Activated naive CD8-positive, alpha-beta T cell treated with anti-CD3 and anti-CD28 coated beads for 36 hours (primary cell): ENCODE measurements around the gene APPBP2. TPM values are rescaled to one million over a fixed set of nuclear protein-coding genes. Genes with fewer than 3 reads are reported as not detected.
"Not testable (repeated sequence)": the region's sequence is repeated elsewhere in the genome, so short reads cannot be mapped to it uniquely, and the experiment has no call there.

Experiments used
- DNase-seq: peaks from one replicate; pipeline ENCODE4 v3.0.0; 2021
- H3K27ac Mint-ChIP-seq: one replicate; pipeline ENCODE4 v1.8.0; 2022; ENCODE audit warnings: mild to moderate bottlenecking, moderate library complexity, mixed read lengths
- H3K27me3 Mint-ChIP-seq: one replicate; pipeline ENCODE4 v1.8.0; 2022; ENCODE audit warnings: mild to moderate bottlenecking, mixed read lengths
- H3K36me3 Mint-ChIP-seq: one replicate; pipeline ENCODE4 v1.8.0; 2021; ENCODE audit warnings: mild to moderate bottlenecking, mixed read lengths
- H3K4me1 Mint-ChIP-seq: one replicate; pipeline ENCODE4 v1.8.0; 2021; ENCODE audit warnings: mixed read lengths
- H3K4me3 Mint-ChIP-seq: one replicate; pipeline ENCODE4 v1.8.0; 2022; ENCODE audit warnings: mild to moderate bottlenecking, moderate library complexity, mixed read lengths
- H3K9me3 Mint-ChIP-seq: one replicate; pipeline ENCODE4 v1.8.0; 2022; ENCODE audit warnings: mixed read lengths
- total RNA-seq, 2 experiments: library from RNA; stranded (reverse); gene quantifications; one replicate each; pipeline ENCODE4 v1.2.3, GENCODE V29; 2021

Gene APPBP2
- total RNA-seq, 2 experiments from 2014 or later: 21.8 to 23.5 TPM

DNA sequence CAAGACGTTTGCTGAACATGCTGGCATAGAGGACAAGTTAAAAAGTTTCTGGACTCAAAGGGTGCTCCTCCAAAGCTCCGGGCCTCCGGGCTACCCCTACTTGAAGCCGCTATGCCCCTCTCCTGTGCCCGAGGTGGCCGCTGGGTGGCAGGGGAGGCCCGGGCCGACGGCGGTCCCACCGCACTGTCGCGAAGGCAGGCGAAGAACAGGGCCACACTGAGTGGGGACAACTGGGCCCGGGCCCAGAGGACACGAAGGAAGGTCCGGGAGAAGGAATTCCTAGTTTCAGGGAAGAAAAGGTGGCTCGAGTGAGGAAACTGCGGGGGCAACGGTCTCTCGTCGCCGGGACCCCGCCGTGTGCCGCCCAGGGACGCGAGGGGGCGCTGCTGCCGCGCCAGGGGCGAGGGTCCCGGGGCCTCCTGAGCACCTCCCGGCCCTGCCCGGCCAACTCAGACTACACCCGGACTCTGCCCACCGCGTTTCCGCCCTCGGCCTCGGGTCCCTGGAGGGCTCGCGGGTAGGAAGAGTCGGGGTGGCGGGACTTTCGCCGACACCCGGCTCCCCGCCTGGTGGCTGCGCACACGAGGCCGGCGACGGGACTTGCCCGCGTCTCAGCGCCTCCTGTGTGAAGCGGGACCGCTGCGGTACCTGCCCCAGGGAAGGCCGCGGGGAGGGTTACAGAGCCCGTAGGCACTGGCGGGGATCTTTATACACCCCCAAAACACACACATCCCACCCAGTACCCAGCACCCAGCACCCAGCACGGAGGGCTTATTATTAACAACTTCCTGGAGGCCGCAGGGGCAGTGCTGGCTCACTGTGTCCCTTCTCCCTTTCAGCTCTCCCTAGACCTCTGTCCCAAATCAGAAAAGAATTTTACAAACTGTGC is 104.5 kb downstream of the APPBP2 start:
- Mint-ChIP-seq H3K27ac (peak overlapping the region; percentile 68), H3K4me1 (peaks cover 6% of the 10 kb centered on the region), H3K36me3 (no peaks in the 10 kb centered on the region), H3K27me3 (no peaks in the 10 kb centered on the region), H3K4me3 (peak overlapping the region; percentile 75), H3K9me3 (no peaks in the 10 kb centered on the region)
- DNase-seq: peak; percentile 79

GRCh38 chr17:60419875-60420274 is 106.2 kb downstream of the APPBP2 start:
- DNase-seq, H3K9me3 Mint-ChIP-seq, H3K27me3 Mint-ChIP-seq, H3K27ac Mint-ChIP-seq, H3K4me1 Mint-ChIP-seq, H3K36me3 Mint-ChIP-seq, H3K4me3 Mint-ChIP-seq: not testable (repeated sequence)

DNA sequence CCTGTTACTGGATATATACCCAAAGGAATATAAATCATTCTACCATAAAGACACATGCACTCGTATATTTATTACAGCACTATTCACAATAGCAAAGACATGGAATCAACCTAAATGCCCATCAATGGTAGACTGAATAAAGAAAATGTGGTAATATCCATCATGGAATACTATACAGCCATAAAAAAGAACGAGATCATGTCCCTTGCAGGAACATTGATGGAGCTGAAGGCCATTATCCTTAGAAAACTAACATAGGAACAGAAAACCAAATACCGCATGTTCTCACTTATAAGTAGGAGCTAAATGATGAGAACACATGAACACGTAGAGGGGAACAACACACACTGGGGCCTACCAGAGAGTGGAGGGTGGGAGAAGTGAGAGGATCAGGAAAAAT is 107.0 kb downstream of the APPBP2 start:
- H3K9me3 Mint-ChIP-seq: not testable (repeated sequence)

GRCh38 chr17:60416368-60416925 is 109.6 kb downstream of the APPBP2 start:
- H3K27ac Mint-ChIP-seq: no peak overlapping the region
- no peaks in the 10 kb centered on the region for H3K36me3 Mint-ChIP-seq
- no peak overlapping the region for H3K4me3 Mint-ChIP-seq
- H3K27me3 Mint-ChIP-seq: no peaks in the 10 kb centered on the region
- no peaks in the 10 kb centered on the region for H3K9me3 Mint-ChIP-seq
- DNase-seq: no peak
- H3K4me1 Mint-ChIP-seq: peaks cover 4% of the 10 kb centered on the region

More for the DNA sequence above, 107.0 kb downstream of the APPBP2 start:
- DNase-seq, H3K27me3 Mint-ChIP-seq, H3K36me3 Mint-ChIP-seq, H3K4me1 Mint-ChIP-seq, H3K4me3 Mint-ChIP-seq, H3K27ac Mint-ChIP-seq: not testable (repeated sequence)

GRCh38 chr17:60415146-60415545 is 110.9 kb downstream of the APPBP2 start:
- no peak overlapping the region for H3K27ac Mint-ChIP-seq
- DNase-seq: no peak
- H3K27me3 Mint-ChIP-seq: no peaks in the 10 kb centered on the region
- no peaks in the 10 kb centered on the region for H3K9me3 Mint-ChIP-seq
- H3K36me3 Mint-ChIP-seq: no peaks in the 10 kb centered on the region
- H3K4me3 Mint-ChIP-seq: no peak overlapping the region
- no peaks in the 10 kb centered on the region for H3K4me1 Mint-ChIP-seq

GRCh38 chr17:60412701-60413100 is 113.3 kb downstream of the APPBP2 start:
- no peak overlapping the region for H3K27ac Mint-ChIP-seq
- H3K9me3 Mint-ChIP-seq: no peaks in the 10 kb centered on the region
- H3K4me1 Mint-ChIP-seq: no peaks in the 10 kb centered on the region
- no peak for DNase-seq
- no peaks in the 10 kb centered on the region for H3K36me3 Mint-ChIP-seq
- H3K4me3 Mint-ChIP-seq: no peak overlapping the region
- H3K27me3 Mint-ChIP-seq: no peaks in the 10 kb centered on the region

GRCh38 chr17:60410001-60410400 is 116.0 kb downstream of the APPBP2 start:
- Mint-ChIP-seq H3K36me3 (no peaks in the 10 kb centered on the region), H3K27me3 (no peaks in the 10 kb centered on the region), H3K9me3 (no peaks in the 10 kb centered on the region), H3K4me1 (no peaks in the 10 kb centered on the region), H3K4me3 (no peak overlapping the region), H3K27ac (no peak overlapping the region)
- DNase-seq: no peak

GRCh38 chr17:60406887-60407286 is 119.2 kb downstream of the APPBP2 start:
- no peak for DNase-seq
- Mint-ChIP-seq H3K36me3 (no peaks in the 10 kb centered on the region), H3K4me3 (no peak overlapping the region), H3K27ac (no peak overlapping the region), H3K27me3 (no peaks in the 10 kb centered on the region), H3K4me1 (no peaks in the 10 kb centered on the region), H3K9me3 (no peaks in the 10 kb centered on the region)

DNA sequence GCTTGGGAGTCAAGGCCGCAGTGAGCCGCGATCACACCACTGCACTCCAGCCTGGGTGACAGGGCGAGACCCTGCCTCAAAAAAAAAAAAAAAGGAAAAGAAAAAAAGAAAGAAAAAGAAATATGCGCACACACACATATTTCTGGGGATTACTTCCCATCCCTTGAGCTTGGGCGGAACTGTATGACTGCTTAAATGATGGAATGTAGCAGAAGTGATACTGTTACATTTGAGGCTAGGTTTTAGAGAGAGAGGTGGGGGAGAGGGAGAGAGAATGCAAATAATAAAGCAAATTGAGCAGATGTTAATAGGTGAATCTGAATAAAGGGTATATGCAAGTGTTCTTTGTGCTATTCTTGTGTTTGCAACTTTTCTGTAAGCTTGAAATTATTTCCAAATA is 122.1 kb downstream of the APPBP2 start:
- Mint-ChIP-seq H3K27ac (no peak overlapping the region), H3K9me3 (no peaks in the 10 kb centered on the region), H3K4me1 (no peaks in the 10 kb centered on the region), H3K4me3 (no peak overlapping the region), H3K27me3 (no peaks in the 10 kb centered on the region), H3K36me3 (no peaks in the 10 kb centered on the region)
- DNase-seq: no peak

DNA sequence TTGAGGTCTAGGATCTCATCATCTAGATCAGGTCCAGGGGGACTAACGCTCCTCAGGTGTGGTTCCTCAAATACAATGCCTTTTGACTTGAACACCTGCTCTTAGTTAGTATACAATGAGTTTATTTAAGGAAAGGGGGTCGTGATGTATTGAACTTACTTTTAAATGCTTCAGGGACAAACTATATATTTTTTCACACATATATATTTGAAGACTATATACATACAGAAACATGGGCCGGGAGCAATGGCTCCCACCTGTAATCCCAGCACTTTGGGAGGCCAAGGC is 122.6 kb downstream of the APPBP2 start:
- no peak overlapping the region for H3K4me3 Mint-ChIP-seq
- no peak overlapping the region for H3K27ac Mint-ChIP-seq
- no peaks in the 10 kb centered on the region for H3K27me3 Mint-ChIP-seq
- H3K9me3 Mint-ChIP-seq: no peaks in the 10 kb centered on the region
- DNase-seq: no peak
- H3K4me1 Mint-ChIP-seq: peaks cover 2% of the 10 kb centered on the region
- no peaks in the 10 kb centered on the region for H3K36me3 Mint-ChIP-seq

GRCh38 chr17:60401819-60402218 is 124.2 kb downstream of the APPBP2 start:
- H3K4me1 Mint-ChIP-seq: peaks cover 7% of the 10 kb centered on the region
- no peak overlapping the region for H3K27ac Mint-ChIP-seq
- no peaks in the 10 kb centered on the region for H3K27me3 Mint-ChIP-seq

GRCh38 chr17:60398227-60398959 is 127.6 kb downstream of the APPBP2 start:
- H3K27me3 Mint-ChIP-seq: no peaks in the 10 kb centered on the region
- H3K4me3 Mint-ChIP-seq: peak overlapping the region; percentile 2
- H3K27ac Mint-ChIP-seq: peak overlapping the region; percentile 12
- H3K9me3 Mint-ChIP-seq: no peaks in the 10 kb centered on the region
- no peak for DNase-seq
- peaks cover under 1% of the 10 kb centered on the region for H3K36me3 Mint-ChIP-seq
- H3K4me1 Mint-ChIP-seq: peaks cover 24% of the 10 kb centered on the region

More at GRCh38 chr17:60401819-60402218, 124.2 kb downstream of the APPBP2 start:
- H3K9me3 Mint-ChIP-seq: no peaks in the 10 kb centered on the region
- H3K4me3 Mint-ChIP-seq: no peak overlapping the region
- DNase-seq: no peak
- no peaks in the 10 kb centered on the region for H3K36me3 Mint-ChIP-seq

GRCh38 chr17:60396412-60396811 is 129.6 kb downstream of the APPBP2 start:
- peaks cover 2% of the 10 kb centered on the region for H3K36me3 Mint-ChIP-seq
- DNase-seq: no peak
- H3K27me3 Mint-ChIP-seq: no peaks in the 10 kb centered on the region
- no peak overlapping the region for H3K4me3 Mint-ChIP-seq
- H3K4me1 Mint-ChIP-seq: peaks cover 28% of the 10 kb centered on the region
- H3K9me3 Mint-ChIP-seq: no peaks in the 10 kb centered on the region
- no peak overlapping the region for H3K27ac Mint-ChIP-seq

DNA sequence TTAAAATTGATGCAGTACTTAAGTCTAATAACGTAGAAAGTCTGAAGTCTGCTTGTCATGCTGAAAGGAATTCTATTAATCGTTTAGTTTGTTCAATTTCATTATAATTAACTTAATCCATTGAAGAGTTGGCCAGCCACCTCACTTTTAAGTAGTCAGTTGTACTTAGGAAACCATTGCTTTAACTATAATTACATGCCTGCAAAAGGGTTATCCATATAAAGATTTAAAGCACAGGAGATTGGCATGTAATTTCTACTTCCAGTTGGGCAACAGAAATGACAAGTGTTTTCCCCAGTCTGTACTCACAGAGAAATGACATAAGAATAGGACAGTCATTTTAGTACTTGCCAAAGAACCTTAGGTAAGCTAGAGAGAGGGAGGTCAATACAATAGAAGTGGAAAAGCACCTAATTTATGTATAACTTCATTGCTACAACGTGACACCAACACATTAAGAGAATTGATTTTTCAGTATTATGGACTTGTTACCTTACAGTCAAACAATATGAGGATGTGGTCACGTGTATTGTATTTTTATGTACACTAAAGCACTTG is 130.5 kb downstream of the APPBP2 start:
- H3K27ac Mint-ChIP-seq: no peak overlapping the region

More for the DNA sequence above, 130.5 kb downstream of the APPBP2 start:
- Mint-ChIP-seq H3K36me3 (peaks cover 2% of the 10 kb centered on the region), H3K27me3 (no peaks in the 10 kb centered on the region), H3K4me1 (peaks cover 33% of the 10 kb centered on the region), H3K9me3 (no peaks in the 10 kb centered on the region), H3K4me3 (no peak overlapping the region)
- no peak for DNase-seq
